NOMO-1 treated with DMSO at 0.1 percent for 48 hours (cell line): ENCODE measurements around the gene TANGO6.
"Not testable (repeated sequence)": the region's sequence is repeated elsewhere in the genome, so short reads cannot be mapped to it uniquely, and the experiment has no call there.

Experiments
- DNase-seq: peaks from one replicate; lab custom pipeline; 2025; ENCODE audit not compliant: unreplicated experiment; lab: John Stamatoyannopoulos, UW

Gene TANGO6

DNA sequence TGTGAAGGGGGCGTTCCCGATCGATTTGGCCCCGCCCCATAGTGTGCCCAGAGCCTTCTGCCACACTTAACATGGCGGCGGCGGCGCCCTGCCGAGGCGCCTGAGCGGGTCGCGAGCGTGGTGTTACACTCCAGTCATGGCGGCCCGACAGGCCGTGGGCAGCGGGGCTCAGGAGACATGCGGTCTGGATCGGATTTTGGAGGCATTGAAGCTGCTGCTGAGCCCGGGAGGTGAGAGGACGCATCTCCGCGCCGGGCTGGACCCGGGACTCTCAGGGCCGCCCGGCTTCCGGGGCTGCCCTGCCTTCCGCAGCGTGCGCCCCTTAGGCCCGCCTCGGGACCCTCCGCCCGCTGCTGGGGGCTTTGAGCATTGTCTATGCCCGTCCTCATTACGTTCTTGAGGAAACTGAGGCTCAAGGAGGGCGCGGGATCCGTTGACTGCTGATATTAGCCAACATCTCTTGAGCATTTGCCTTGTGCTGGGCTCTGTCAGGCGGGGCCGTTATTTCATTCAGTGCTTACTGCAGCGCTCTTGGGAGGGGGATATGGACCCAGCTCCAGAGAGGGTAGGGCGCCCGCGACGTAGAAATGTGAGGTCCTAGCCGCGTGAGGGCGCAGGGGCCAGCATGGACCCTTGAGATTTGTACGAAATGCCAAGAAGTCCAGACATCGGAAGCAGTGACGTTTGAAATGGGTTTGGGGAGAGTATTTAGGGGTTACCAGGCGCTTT, at the start of gene TANGO6:
TANGO6 (plus strand) TSS at position 50 of the 729 bp plus-strand sequence; CDS start at position 137, 87 bp downstream.
- DNase-seq, result peak; percentile 61

DNA sequence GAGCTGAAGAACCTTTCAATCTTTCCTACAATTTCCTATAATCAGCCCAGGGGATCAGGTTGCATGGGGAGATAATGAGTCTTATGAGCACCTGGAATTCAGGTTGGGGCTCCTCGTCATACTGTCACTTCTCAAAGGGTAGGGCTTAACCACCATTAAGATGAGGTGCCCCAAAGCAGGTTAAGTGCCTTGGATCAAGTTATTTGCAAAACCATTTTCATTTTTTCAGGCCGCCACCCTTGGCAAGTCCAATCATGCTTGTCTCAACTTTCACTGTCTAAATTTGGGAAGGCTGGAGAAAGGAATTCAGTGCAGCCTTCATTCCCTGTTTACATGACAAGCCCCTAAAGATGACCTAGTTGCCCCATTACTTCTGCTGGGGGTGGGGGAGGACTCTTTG, 44.9 kb upstream of the TANGO6 start:
- no peak for DNase-seq

- peak; percentile 72 for DNase-seq
Measured at GRCh38 chr16:68800257-68800875, 43.0 kb upstream of the TANGO6 start.

DNA sequence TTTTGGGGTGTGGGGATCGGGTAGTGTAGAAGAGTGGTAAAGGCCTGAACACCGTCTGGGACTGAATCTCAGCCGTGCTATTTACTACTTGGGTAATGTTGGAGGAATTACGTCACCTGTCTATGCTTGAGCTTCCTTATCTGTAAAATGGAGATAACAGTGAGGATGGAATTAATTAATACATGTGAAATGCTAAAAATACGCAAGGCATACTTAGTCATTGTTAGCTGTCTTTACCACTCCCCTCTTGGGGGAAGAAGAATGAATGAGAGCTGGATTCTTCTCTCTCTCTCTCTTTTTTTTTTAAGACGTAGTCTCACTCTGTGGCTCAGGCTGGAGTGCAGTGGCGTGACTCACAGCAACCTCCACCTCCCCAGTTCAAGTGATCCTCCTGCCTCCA, 41.1 kb upstream of the TANGO6 start:
- DNase-seq, result no peak

- no peak for DNase-seq
Measured at GRCh38 chr16:68806422-68806821, 36.9 kb upstream of the TANGO6 start.

DNA sequence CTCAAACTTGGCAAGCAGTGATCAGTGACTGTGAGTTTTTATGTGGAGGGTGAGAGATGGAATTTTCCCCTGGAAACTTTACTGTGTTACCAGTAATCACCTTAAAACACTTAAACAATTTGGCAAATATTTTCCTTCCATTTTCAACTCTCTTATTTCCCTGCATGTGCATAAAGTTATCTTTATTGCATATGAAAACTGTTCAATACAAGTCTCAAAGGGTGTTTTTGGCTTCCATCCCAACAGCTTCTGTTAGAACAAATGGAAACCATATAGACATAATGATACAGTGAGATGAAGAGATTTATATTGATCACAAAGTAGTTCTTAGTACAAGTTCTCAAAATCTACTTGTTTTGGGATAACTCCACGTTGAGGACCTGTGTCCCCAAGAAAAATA, 36.4 kb upstream of the TANGO6 start:
- no peak for DNase-seq

GRCh38 chr16:68814516-68814915, 28.8 kb upstream of the TANGO6 start:
- no peak for DNase-seq

GRCh38 chr16:68823401-68824135, 19.8 kb upstream of the TANGO6 start:
- DNase-seq, result no peak

- no peak for DNase-seq
Measured at GRCh38 chr16:68825427-68825826, 17.9 kb upstream of the TANGO6 start.

GRCh38 chr16:68826652-68827051, 16.7 kb upstream of the TANGO6 start:
- DNase-seq, result no peak

- DNase-seq, result no peak
Measured at GRCh38 chr16:68833251-68833650, 10.1 kb upstream of the TANGO6 start.

DNA sequence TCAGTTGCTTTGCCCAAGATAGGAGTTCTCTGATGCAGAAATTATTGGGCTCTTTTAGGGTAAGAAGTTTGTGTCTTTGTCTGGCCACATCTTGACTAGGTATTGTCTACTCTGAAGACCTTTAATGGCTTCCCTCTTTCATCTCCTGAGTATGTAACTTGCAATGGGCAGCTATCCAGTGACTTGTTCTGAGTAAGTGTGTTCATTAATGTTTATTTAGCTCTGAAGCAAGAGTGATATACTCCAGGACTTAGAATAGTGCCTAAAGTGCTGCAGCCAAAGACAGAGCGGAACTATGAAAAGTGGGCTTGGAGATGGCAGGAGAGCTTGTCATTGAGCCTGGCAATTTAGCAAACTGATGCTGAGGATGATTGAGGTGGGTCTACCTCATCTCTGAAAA, 8.8 kb upstream of the TANGO6 start:
- no peak for DNase-seq

- no peak for DNase-seq
Measured at GRCh38 chr16:68835970-68836369, 7.4 kb upstream of the TANGO6 start.

- DNase-seq, result no peak
Measured at GRCh38 chr16:68839831-68840230, 3.5 kb upstream of the TANGO6 start.

DNA sequence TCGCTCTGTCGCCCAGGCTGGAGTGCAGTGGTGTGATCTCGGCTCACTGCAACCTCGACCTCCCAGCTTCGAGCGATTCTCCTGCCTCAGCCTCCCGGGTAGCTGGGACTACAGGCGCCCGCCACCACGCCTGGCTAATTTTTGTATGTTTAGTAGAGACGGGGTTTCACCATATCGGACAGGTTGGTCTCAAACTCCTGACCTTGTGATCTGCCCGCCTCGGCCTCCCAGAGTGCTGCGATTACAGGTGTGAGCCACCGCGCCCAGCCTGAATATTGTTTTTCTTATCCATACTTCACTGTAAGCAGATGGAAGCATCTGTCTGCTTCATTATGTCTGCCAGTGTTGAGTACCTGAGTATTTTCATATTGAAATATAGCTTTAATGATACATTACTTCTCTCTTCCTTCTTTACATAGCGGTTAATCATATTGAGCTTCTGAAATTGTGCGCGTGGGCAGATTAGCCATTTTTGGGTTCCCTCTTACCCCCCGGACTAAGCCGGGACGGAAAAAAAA, 308 bp upstream of the TANGO6 start:
- not testable (repeated sequence) for DNase-seq

GRCh38 chr16:68844211-68844564, 857 bp downstream of the TANGO6 start:
- DNase-seq, result no peak

GRCh38 chr16:68848786-68849185, 5.5 kb downstream of the TANGO6 start:
- peak; percentile 1 for DNase-seq

DNA sequence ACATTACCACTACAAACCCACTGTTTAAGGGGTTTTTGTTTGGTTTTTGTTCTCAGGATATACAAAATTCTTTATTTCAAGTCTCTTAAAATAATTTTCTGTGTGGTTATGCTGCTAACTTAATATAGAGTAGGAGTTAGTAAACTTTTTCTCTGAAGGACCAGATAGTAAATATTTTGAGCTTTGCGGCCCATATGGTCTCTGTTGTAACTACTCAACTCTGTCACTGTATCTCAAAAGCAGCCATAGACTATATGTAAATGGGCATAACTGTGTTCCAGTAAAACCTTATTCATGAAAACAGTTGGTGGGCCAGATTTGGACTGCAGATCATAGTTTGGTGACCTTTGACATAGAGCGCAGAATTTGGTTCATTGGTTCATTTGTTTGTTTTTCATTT, 7.2 kb downstream of the TANGO6 start:
- no peak for DNase-seq

DNA sequence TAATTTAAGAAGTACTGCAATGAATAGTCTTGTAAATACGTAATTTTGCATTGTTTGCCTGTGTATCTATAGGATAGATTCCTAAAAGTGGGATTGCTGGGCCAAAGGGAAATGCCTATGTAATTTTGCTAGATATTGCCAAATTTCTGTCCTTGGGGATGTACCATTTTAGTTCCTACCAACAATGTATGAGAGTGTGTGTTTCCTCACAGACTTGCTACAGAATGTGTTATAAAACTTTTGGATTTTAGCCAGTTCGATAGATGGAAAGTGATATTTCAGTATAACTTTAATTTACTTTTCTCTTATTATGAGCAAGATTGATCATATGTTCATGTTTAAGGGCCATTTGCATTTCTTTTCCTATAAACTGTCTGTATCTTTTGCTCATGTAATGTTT, 8.3 kb downstream of the TANGO6 start:
- no peak for DNase-seq

DNA sequence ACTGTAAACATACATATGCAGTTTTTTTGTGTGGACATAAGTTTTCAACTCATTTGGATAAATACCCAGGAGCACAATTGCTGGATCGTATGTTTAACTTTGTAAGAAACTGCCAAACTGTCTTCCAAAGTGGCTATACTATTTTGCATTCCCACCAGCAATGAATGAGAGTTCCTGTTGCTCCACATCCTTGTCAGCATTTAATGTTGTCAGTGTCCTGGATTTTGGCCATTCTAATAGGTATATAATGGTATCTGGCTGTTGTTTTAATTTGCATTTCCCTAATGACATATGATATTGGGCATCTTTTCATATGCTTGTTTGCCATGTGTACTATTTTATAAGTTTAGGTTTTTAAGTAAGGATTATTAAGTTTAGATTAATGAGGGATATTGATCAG, 14.1 kb downstream of the TANGO6 start:
- DNase-seq, result no peak

DNA sequence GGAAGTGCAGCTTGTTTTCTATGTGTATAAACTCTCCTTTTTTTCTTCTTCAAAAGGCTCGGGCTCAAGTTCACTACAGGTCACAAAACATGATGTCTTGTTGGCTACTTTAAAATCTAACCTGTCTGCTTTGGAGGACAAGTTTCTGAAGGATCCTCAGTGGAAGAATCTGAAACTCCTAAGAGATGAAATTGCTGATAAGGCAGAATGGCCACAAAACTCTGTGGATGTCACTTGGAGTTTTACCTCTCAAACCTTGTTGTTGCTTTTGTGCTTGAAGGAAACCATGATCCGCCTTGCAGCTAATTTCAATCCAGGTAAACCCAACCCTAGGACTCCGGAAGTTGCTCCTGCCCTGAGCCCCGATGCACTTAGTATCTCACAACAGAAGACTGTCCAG, 16.5 kb downstream of the TANGO6 start:
- DNase-seq, result no peak
